Upper lobe of left lung (tissue), 4 donors: ENCODE measurements around the gene AKT1S1.

Experiments
- CTCF ChIP-seq, 6 experiments: fragments of 450-650 bp in 4 of 6; fragments of 200-600 bp in 2 of 6; sonication (generic) in 2 of 6; IDR thresholded peaks; one replicate each; pipeline ENCODE4 v1.5.1; 2016 to 2019; ENCODE audit warnings: antibody characterized with exemption in 6 of 6
- EP300 ChIP-seq, 4 donors: sonication (generic); formaldehyde crosslinking; IDR thresholded peaks; one replicate each; pipeline ENCODE4 v1.5.1; 2017; ENCODE audit warnings: antibody characterized with exemption in 4 of 4, control low read depth in 2 of 4
- POLR2A ChIP-seq, 4 donors: fragments of 450-650 bp; IDR thresholded peaks; one replicate each; pipeline ENCODE4 v1.5.1; 2016 to 2017; ENCODE audit warnings: antibody characterized with exemption in 4 of 4, mild to moderate bottlenecking in 2 of 4

DNA sequence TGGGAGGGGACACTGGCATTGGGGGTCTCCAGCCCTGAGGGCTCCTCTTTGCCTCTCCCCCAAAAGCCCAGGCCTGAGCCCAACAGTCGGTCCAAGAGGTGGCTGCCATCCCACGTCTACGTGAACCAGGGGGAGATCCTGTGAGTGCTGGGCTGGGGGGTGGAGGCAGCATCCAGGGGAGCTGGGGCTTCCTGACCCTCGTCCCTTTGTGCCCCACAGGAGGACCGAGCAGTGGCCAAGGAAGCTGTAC, 19.4 kb downstream of the AKT1S1 start:
- TF ChIP-seq POLR2A (IDR thresholded peaks at IDR 0.05) (no peak), EP300 (IDR thresholded peaks at IDR 0.05) (no peak), CTCF (IDR thresholded peaks at IDR 0.05) (no peak)
